ENCODE data around the gene NTHL1.

GRCh38 chr16:2077016-2077415, 29.4 kb upstream of the NTHL1 start:
- no peak for TF ChIP-seq CTCF (IDR thresholded peaks at IDR 0.05)
- no peak for TF ChIP-seq SIN3A (IDR thresholded peaks at IDR 0.05; ENCODE audit: borderline replicate concordance, insufficient read depth, low read depth, low read length)
- TF ChIP-seq REST (IDR thresholded peaks at IDR 0.05; ENCODE audit: insufficient read depth in 1 of 2, low read depth in 2 of 2, low read length in 1 of 2): no peak
- TF ChIP-seq POLR2AphosphoS5 (IDR thresholded peaks at IDR 0.05; ENCODE audit: low read depth, low read length): no peak
- TF ChIP-seq TCF7L2 (IDR thresholded peaks at IDR 0.05; ENCODE audit: low read depth, low read length): no peak
